Measurements from ENCODE around the gene C2.

The C2 gene

DNA sequence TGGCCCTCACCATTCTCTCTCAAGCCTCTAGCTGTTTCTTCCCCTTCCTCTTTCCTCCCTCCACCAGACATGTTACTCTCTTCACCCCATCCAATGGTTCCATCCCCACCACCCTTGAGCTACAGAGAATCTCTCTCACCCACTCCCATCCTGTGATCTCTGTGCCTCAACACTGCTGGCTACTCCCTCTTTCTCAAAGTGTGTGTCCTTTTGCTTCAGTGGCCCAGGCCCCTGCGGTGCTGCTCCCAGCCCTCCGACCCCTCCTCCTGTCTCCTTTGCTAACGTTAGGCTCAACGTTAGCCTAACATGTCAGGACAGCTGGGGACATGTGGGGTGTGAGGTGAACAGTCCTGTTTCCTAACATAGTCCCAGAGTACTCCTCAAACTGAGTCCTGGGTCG is 25.4 kb downstream of the C2 start:
- TF ChIP-seq ZFX (IDR thresholded peaks at IDR 0.05) = no peak
- TF ChIP-seq, protein P1, sequence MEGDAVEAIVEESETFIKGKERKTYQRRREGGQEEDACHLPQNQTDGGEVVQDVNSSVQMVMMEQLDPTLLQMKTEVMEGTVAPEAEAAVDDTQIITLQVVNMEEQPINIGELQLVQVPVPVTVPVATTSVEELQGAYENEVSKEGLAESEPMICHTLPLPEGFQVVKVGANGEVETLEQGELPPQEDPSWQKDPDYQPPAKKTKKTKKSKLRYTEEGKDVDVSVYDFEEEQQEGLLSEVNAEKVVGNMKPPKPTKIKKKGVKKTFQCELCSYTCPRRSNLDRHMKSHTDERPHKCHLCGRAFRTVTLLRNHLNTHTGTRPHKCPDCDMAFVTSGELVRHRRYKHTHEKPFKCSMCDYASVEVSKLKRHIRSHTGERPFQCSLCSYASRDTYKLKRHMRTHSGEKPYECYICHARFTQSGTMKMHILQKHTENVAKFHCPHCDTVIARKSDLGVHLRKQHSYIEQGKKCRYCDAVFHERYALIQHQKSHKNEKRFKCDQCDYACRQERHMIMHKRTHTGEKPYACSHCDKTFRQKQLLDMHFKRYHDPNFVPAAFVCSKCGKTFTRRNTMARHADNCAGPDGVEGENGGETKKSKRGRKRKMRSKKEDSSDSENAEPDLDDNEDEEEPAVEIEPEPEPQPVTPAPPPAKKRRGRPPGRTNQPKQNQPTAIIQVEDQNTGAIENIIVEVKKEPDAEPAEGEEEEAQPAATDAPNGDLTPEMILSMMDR (conservative IDR thresholded peaks at IDR 0.05) = no peak
- H3K27ac ChIP-seq = no peak overlapping the region

DNA sequence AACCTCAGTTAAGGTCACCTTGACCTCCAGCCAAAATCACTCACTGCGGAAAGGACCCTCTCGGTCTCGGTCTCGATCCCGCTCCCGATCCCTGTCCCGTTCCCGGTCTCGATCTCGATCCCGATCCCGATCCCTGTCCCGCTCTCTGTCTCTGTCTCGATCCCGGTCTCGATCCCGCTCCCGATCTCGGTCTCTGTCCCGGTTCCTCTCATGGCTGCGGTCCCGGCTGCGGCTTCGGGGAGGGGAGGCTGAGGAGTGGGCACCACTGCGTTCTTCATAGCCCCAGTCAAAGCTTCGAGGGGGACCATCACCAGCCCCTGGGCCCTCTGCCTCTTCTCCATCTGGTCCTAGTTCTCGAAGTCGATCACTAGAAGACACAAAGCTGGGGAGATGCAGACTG is 27.0 kb downstream of the C2 start:
- no peak overlapping the region for H3K27ac ChIP-seq
- TF ChIP-seq, protein P1 (conservative IDR thresholded peaks at IDR 0.05) = no peak
- no peak for TF ChIP-seq ZFX (IDR thresholded peaks at IDR 0.05)

DNA sequence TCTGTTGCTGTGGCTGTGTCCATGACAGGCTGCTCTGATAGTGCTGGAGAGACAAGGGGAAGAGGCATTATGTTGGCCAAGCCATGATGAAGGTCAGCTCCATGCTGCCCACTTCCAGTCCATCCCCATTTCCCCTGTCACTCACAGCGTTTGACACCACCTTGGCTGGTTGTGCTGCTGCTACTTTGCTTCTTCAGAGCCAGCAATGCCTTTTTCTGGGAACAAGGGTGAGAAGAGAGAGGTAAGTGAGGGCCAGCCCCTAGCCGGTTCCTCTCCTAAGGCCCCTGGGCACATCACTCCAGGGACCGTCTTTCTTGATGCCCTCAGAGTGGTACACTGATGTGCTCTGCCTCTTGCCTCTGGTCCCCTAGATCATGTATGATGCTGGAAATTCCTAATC is 29.3 kb downstream of the C2 start:
- TF ChIP-seq ZFX (IDR thresholded peaks at IDR 0.05) = no peak
- TF ChIP-seq, protein P1 (conservative IDR thresholded peaks at IDR 0.05) = no peak

DNA sequence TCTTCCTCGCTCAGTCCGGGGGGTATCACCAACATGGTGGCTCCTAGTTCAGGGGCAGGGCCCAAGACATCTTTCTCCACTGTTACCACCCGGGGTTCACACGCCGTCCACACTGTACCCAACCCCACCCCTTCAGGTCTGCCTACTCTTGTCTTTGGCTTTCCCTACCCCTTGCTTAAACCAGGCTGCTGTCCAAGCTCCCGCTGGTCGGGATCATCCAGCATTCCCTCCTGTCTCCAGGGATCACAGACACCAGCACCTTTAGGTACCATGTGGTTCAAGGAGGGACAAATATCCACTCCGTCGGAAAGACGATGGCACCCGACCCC is 30.9 kb downstream of the C2 start:
- H3K27ac ChIP-seq = peak overlapping the region; percentile 84
- TF ChIP-seq, protein P1 (conservative IDR thresholded peaks at IDR 0.05) = no peak
- no peak for TF ChIP-seq ZFX (IDR thresholded peaks at IDR 0.05)

More for the DNA sequence above, 29.3 kb downstream of the C2 start:
- H3K27ac ChIP-seq = no peak overlapping the region

DNA sequence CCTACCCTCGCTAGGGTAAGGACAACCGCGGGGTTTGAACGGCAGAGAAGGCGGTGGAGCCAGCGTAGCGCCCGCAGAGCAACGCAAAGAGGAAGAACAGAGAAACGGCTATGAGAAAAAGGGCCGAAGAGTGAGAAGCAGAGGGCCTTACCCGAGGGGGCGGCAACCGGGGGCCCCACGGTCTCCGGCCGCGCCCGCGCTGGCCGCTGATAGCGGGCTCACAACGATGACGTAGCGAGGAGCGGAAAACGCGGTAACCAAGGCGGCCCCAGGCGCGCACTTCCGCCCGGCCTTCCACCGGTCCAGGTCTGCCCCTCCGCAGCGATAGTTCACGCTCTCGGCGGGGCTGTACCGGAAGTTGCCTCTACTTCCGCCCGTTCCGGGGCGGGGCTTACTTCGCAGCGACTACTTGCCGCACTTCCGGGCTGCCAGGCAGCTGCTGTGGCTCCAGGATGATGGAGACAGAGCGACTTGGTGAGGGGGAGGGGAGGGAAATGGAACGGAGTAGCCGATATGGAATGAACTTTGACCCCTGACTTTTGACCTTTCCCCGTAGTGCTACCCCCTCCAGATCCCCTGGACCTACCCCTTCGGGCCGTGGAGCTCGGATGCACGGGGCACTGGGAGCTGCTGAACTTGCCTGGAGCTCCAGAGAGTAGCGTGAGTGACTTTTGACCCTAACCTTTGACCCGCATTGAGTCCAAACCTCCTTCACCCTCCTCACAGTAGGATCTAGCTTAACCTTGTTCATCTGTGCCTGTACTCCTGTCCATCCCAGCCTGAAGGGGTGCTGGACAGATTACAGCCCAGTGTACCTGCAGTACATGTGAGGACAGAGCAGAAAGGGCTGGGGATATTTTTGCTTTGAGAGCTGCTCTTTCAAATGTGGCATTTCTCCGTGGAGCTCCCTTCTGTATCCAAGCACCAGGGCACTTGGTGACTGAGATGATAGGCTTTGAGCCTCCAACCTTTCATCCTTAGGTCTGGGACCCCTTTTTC is 31.5 kb downstream of the C2 start, which contains the start of the genes NELFE and SKIC2:
Gene NELFE (minus strand): TSS at position 231 of the 999 bp plus-strand sequence. CDS start 525 bp downstream, outside the sequence.
Gene SKIC2 (plus strand): TSS at position 435 of the 999 bp plus-strand sequence. CDS start 18 bp downstream, at position 453.
- peak within 1 kb of the TSS; percentile 84 for H3K27ac ChIP-seq
- 0 out of 2 replicates have a peak, but pooled peaks have one; percentile 21 for TF ChIP-seq ZFX (IDR thresholded peaks at IDR 0.05)
- TF ChIP-seq, protein P1 (conservative IDR thresholded peaks at IDR 0.05) = no peak

DNA sequence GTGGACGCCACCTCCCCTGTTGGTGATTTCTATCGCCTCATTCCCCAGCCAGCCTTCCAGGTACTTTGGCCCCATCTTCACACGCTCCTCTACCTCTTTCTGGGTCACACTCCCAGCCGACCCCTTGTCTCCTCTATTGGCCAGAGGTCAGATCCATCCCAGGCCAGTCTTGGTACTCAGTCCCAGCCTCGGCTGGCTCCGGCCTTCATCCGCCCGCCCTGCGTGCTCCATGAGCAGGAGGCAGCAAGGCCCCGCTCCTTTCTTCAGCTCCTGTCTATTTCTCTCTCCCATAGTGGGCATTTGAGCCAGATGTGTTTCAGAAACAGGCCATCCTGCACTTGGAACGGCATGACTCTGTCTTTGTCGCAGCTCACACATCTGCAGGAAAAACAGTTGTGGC is 34.1 kb downstream of the C2 start:
- TF ChIP-seq, protein P1 (conservative IDR thresholded peaks at IDR 0.05) = no peak
- no peak for TF ChIP-seq ZFX (IDR thresholded peaks at IDR 0.05)
- H3K27ac ChIP-seq = no peak overlapping the region

DNA sequence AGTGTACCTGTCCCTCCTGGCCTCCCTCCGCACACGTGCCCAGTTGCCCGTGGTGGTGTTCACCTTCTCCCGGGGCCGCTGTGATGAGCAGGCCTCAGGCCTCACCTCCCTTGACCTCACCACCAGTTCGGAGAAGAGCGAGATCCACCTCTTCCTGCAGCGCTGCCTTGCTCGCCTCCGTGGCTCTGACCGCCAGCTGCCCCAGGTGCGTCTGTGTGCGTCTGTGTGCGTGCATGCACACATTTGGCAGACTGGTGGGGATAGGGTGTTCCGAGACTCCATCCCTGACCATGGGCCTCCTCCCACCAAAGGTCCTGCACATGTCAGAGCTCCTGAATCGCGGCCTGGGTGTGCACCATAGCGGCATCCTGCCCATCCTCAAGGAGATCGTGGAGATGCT is 36.4 kb downstream of the C2 start:
- no peak for TF ChIP-seq ZFX (IDR thresholded peaks at IDR 0.05)
- TF ChIP-seq, protein P1 (conservative IDR thresholded peaks at IDR 0.05) = no peak
- H3K27ac ChIP-seq = no peak overlapping the region
